Stimulated activated naive CD8-positive, alpha-beta T cell treated with anti-CD3 and anti-CD28 coated beads, Interleukin-15, amount 100 ng/mL, for 72 hours (primary cell): ENCODE results near the gene CD48.

Experiments
- ATAC-seq: fragments of 150-1000 bp; cut with Tn5 transposase; 2 replicates; pipeline ENCODE4 v1.10.0; 2021; ENCODE audit warnings: mild to moderate bottlenecking, moderate library complexity
- DNase-seq, 2 donors: peaks; one replicate each; pipeline ENCODE4 v3.0.0; 2021 to 2022
- H3K27ac Mint-ChIP-seq, 2 donors: one replicate each; pipeline ENCODE4 v1.8.0; 2022; ENCODE audit warnings: mild to moderate bottlenecking in 2 of 2, mixed read lengths in 2 of 2, moderate library complexity in 2 of 2
- H3K27me3 Mint-ChIP-seq: one replicate; pipeline ENCODE4 v1.8.0; 2022; ENCODE audit warnings: mixed read lengths
- H3K4me1 Mint-ChIP-seq: one replicate; pipeline ENCODE4 v1.8.0; 2022; ENCODE audit warnings: mild to moderate bottlenecking, mixed read lengths
- H3K4me3 Mint-ChIP-seq, 2 donors: one replicate each; pipeline ENCODE4 v1.8.0; 2022; ENCODE audit warnings: mild to moderate bottlenecking in 2 of 2, mixed read lengths in 2 of 2, moderate library complexity in 1 of 2
- H3K9me3 Mint-ChIP-seq, 2 donors: one replicate each; pipeline ENCODE4 v1.8.0; 2022; ENCODE audit warnings: mixed read lengths in 2 of 2

CD48 gene

GRCh38 chr1:160711602-160712311 is at the start of gene CD48:
Gene CD48 (minus strand): TSS chr1:160711822. CDS start chr1:160711763, 59 bp downstream.
- Mint-ChIP-seq H3K9me3 (no peaks in the 10 kb centered on the region), H3K27ac (peak within 1 kb of the TSS in 1 of 2 donors; percentile 96), H3K4me1 (peaks cover 34% of the 10 kb centered on the region), H3K4me3 (no peak within 1 kb of the TSS), H3K27me3 (no peaks in the 10 kb centered on the region)
- peak; percentile 58 to 67 for DNase-seq
- ATAC-seq: peak; percentile 60

- Mint-ChIP-seq H3K27ac (no peak overlapping the region), H3K9me3 (peaks cover 21 to 23% of the 10 kb centered on the region in 2 donors), H3K4me3 (no peak overlapping the region), H3K27me3 (no peaks in the 10 kb centered on the region), H3K4me1 (peaks cover 50% of the 10 kb centered on the region)
- ATAC-seq (no peak), DNase-seq (no peak)
Observed at GRCh38 chr1:160761046-160761445, 49.4 kb upstream of the CD48 start.

- ATAC-seq: no peak
- Mint-ChIP-seq H3K4me3 (no peak overlapping the region), H3K27ac (no peak overlapping the region), H3K27me3 (no peaks in the 10 kb centered on the region), H3K9me3 (peaks cover 18 to 23% of the 10 kb centered on the region in 2 donors), H3K4me1 (peaks cover 59% of the 10 kb centered on the region)
- DNase-seq: no peak
Observed at GRCh38 chr1:160759740-160760139, 48.1 kb upstream of the CD48 start.

GRCh38 chr1:160758521-160758920 is 46.9 kb upstream of the CD48 start:
- H3K27me3 Mint-ChIP-seq: no peaks in the 10 kb centered on the region
- DNase-seq: no peak
- peaks cover 12 to 23% of the 10 kb centered on the region in 2 donors for H3K9me3 Mint-ChIP-seq
- peaks cover 71% of the 10 kb centered on the region for H3K4me1 Mint-ChIP-seq
- H3K27ac Mint-ChIP-seq: peak overlapping the region in 1 of 2 donors; percentile 5
- ATAC-seq: no peak
- no peak overlapping the region for H3K4me3 Mint-ChIP-seq

GRCh38 chr1:160756849-160757201 is 45.2 kb upstream of the CD48 start:
- peaks cover 77% of the 10 kb centered on the region for H3K4me1 Mint-ChIP-seq

GRCh38 chr1:160755911-160756848 is 44.6 kb upstream of the CD48 start:
- Mint-ChIP-seq H3K27ac (peak overlapping the region; percentile 74 to 95), H3K4me3 (peak overlapping the region; percentile 64 to 76), H3K4me1 (peaks cover 77% of the 10 kb centered on the region), H3K27me3 (no peaks in the 10 kb centered on the region), H3K9me3 (peaks cover 10 to 15% of the 10 kb centered on the region in 2 donors)
- ATAC-seq: peak; percentile 82
- DNase-seq: peak in 1 of 2 donors; percentile 64

More at GRCh38 chr1:160756849-160757201, 45.2 kb upstream of the CD48 start:
- ATAC-seq (peak; percentile 61), DNase-seq (no peak)
- Mint-ChIP-seq H3K9me3 (peaks cover 12 to 21% of the 10 kb centered on the region in 2 donors), H3K27ac (peak overlapping the region; percentile 74 to 82), H3K27me3 (no peaks in the 10 kb centered on the region), H3K4me3 (peak overlapping the region in 1 of 2 donors; percentile 35)

GRCh38 chr1:160755461-160755860 is 43.8 kb upstream of the CD48 start:
- Mint-ChIP-seq H3K4me3 (peak overlapping the region; percentile 64 to 76), H3K4me1 (peaks cover 80% of the 10 kb centered on the region), H3K9me3 (peaks cover 6 to 12% of the 10 kb centered on the region in 2 donors), H3K27me3 (no peaks in the 10 kb centered on the region), H3K27ac (peak overlapping the region; percentile 68 to 95)
- ATAC-seq (no peak), DNase-seq (no peak)

- H3K27me3 Mint-ChIP-seq: no peaks in the 10 kb centered on the region
- H3K9me3 Mint-ChIP-seq: peaks cover 6 to 18% of the 10 kb centered on the region in 2 donors
- no peak overlapping the region for H3K4me3 Mint-ChIP-seq
- peaks cover 93% of the 10 kb centered on the region for H3K4me1 Mint-ChIP-seq
- ATAC-seq (no peak), DNase-seq (no peak)
- H3K27ac Mint-ChIP-seq: no peak overlapping the region
Observed at GRCh38 chr1:160753594-160753993, 42.0 kb upstream of the CD48 start.

GRCh38 chr1:160752924-160753323 is 41.3 kb upstream of the CD48 start:
- ATAC-seq: no peak
- no peak for DNase-seq
- H3K9me3 Mint-ChIP-seq: peaks cover 6 to 18% of the 10 kb centered on the region in 2 donors
- H3K27me3 Mint-ChIP-seq: no peaks in the 10 kb centered on the region
- peaks cover 96% of the 10 kb centered on the region for H3K4me1 Mint-ChIP-seq
- H3K27ac Mint-ChIP-seq: peak overlapping the region in 1 of 2 donors; percentile 84
- peak overlapping the region; percentile 21 to 67 for H3K4me3 Mint-ChIP-seq

GRCh38 chr1:160752406-160752805 is 40.8 kb upstream of the CD48 start:
- ATAC-seq (no peak), DNase-seq (no peak)
- no peaks in the 10 kb centered on the region for H3K27me3 Mint-ChIP-seq
- H3K4me1 Mint-ChIP-seq: peaks cover 96% of the 10 kb centered on the region
- peaks cover 6 to 18% of the 10 kb centered on the region in 2 donors for H3K9me3 Mint-ChIP-seq
- H3K4me3 Mint-ChIP-seq: peak overlapping the region; percentile 21 to 67
- H3K27ac Mint-ChIP-seq: peak overlapping the region in 1 of 2 donors; percentile 96

GRCh38 chr1:160750608-160751007 is 39.0 kb upstream of the CD48 start:
- Mint-ChIP-seq H3K27ac (peak overlapping the region; percentile 85 to 91), H3K27me3 (no peaks in the 10 kb centered on the region), H3K4me3 (peak overlapping the region; percentile 22 to 59), H3K4me1 (peaks cover 96% of the 10 kb centered on the region), H3K9me3 (peaks cover 0 to 8% of the 10 kb centered on the region in 2 donors)
- ATAC-seq: no peak
- DNase-seq: no peak

GRCh38 chr1:160748878-160749269 is 37.3 kb upstream of the CD48 start:
- Mint-ChIP-seq H3K4me1 (peaks cover 100% of the 10 kb centered on the region), H3K27me3 (no peaks in the 10 kb centered on the region)

GRCh38 chr1:160748181-160748877 is 36.7 kb upstream of the CD48 start:
- DNase-seq (no peak), ATAC-seq (no peak)
- Mint-ChIP-seq H3K27me3 (no peaks in the 10 kb centered on the region), H3K9me3 (peaks cover 0 to 8% of the 10 kb centered on the region in 2 donors), H3K27ac (peak overlapping the region; percentile 7 to 59), H3K4me3 (peak overlapping the region; percentile 13 to 55), H3K4me1 (peaks cover 100% of the 10 kb centered on the region)

More at GRCh38 chr1:160748878-160749269, 37.3 kb upstream of the CD48 start:
- Mint-ChIP-seq H3K27ac (peak overlapping the region in 1 of 2 donors; percentile 7), H3K9me3 (peaks cover 0 to 8% of the 10 kb centered on the region in 2 donors), H3K4me3 (peak overlapping the region; percentile 6 to 55)
- no peak for ATAC-seq
- DNase-seq: no peak

- DNase-seq (no peak), ATAC-seq (no peak)
- Mint-ChIP-seq H3K27ac (peak overlapping the region in 1 of 2 donors; percentile 59), H3K9me3 (peaks cover 0 to 8% of the 10 kb centered on the region in 2 donors), H3K4me1 (peaks cover 100% of the 10 kb centered on the region), H3K27me3 (no peaks in the 10 kb centered on the region), H3K4me3 (peak overlapping the region in 1 of 2 donors; percentile 55)
Observed at GRCh38 chr1:160747717-160748116, 36.1 kb upstream of the CD48 start.
